M059J (cell line): ENCODE data around the gene APOL6. TPM values are rescaled to one million over a fixed set of nuclear protein-coding genes. Genes with fewer than 3 reads are reported as not detected.
"Not testable (repeated sequence)": the region's sequence is repeated elsewhere in the genome, so short reads cannot be mapped to it uniquely, and the experiment has no call there.

Source experiments
- DNase-seq: peaks from one replicate; pipeline ENCODE4 v3.0.0-alpha.2; 2012; ENCODE audit warnings: low read depth
- total RNA-seq: library from RNA; depleted of rRNA; stranded (reverse); fragments of >200 nt; shearing (Covaris generic); gene quantifications from 2 replicates; pipeline ENCODE4 v1.2.3, GENCODE V29; 2014

Gene APOL6
- total RNA-seq, 1 experiment from 2014 or later = 25.8 TPM

- no peak for DNase-seq
Observed at GRCh38 chr22:35677460-35678187, 29.4 kb downstream of the APOL6 start.

DNA sequence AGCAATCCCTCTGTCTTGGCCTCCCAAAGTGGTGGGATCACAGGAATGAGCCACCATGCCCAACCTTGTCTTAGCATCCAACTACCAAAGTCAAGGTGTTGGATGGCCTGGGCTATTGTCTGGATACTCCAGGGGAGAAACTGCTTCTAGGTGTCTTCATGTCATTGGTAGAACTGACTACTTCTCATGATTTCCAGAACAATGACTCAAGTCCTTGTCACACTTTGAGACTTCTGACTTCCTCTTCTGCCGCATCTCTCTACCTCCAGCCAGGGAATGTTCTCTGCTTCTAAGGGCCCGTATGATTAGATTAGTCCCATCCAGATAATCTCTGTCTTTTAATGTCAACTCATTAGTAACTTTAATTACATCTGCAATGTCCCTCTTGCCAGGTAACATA lies 30.6 kb downstream of the APOL6 start:
- DNase-seq = peak; percentile 4

- not testable (repeated sequence) for DNase-seq
Observed at GRCh38 chr22:35679492-35679891, 31.2 kb downstream of the APOL6 start.

DNA sequence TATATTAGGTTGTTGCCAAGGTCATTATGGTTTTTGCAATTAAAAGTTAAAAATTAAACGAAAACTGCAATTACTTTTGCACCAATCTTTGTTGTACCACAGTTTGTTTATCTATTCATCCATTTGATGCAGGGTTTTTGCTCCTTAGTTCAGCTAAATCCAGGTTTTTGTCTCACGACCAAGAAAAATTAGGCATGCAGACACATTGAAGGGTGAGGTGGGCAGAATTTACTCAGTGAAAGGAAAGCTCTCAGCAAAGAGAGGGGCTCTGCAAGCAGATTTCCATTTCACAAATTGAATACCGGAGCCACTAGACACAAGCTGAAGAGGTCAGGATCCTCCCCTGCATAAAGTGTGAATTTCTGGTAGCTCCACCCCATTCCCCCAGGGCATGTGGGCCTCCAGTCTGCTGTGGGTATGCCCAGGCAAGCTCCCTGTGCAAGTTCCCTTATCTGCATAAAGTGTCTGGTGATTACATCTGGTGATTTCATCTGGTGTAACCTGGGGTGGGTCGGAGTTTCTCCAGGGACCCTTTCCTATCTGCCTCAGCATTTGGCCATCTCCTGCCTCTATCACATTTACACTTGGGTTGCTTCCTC lies 33.3 kb downstream of the APOL6 start:
- no peak for DNase-seq

GRCh38 chr22:35683560-35683959 lies 35.3 kb downstream of the APOL6 start:
- DNase-seq = no peak

GRCh38 chr22:35684270-35684700 lies 36.0 kb downstream of the APOL6 start:
- no peak for DNase-seq

DNA sequence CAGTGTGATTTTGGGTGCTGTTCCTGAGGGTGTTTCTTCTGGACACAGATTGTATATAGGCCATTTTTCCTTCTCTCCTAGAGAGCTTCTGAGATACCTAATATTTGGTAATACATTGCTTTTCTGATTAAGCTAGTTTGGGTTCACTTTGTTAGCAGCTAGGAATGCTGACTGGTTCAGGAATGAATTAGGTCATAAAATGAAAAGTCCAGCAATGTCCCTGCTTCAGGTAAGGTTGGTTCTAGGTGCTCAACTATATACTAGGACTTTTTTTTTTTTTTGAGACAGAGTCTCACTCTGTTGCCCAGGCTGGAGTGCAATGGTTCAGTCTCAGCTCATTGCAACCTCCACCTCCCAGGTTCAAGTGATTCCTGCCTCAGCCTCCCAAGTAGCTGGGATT lies 36.5 kb downstream of the APOL6 start:
- DNase-seq = no peak

GRCh38 chr22:35685731-35686130 lies 37.5 kb downstream of the APOL6 start:
- no peak for DNase-seq

DNA sequence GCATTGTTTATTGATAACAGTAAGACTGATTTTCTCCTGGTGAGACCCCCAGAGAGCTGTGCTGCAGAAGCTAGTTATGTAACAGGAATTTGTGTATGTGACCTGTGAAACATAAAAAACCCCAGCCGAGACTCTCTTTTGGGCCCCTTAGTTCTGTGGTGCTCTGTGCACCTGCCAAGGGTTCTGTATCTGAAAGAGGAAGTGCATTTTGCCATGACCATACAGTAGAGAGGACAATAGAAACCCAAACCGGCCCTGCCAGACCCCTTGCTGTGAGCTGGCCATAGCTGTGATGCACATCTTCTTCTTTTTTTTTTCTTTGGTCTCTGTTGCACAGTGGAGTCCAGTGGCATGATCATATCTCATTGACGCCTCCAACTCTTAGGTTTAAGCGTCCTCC lies 38.1 kb downstream of the APOL6 start:
- DNase-seq = no peak

GRCh38 chr22:35687461-35687860 lies 39.2 kb downstream of the APOL6 start:
- no peak for DNase-seq

DNA sequence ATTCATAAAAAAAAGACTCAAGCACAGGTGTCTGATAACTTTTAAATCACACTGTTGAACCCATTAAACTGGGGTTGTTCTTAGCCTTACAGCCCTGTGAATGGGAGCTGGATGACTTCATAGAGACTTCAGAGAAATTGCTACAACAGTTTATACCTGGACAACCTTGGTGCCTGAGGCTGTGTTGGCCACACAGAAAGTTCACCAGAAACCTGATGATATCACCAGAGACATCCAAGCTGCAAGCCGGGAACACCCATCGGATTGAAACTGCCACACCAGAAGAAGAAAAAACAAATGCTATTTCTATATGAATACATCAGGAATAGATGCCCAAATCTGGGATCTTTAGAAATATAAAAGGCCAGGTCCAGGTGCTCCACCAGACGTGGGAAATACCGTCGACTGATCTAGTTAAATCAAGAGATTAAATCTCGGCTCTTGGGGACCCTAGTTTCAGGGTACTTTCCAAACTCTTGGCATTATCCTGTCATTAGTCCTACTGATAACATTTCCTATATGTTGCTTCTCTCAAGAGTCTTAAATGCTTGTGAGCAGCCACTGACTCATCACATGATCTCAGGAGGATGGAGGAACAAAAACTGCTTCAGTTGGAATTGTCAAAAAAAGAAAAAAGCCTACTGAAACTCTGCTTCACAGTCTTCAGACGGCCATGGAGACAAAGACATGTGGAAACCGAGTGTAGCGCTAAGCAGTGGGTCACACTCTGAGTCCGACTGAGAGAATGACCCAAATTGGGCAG lies 40.8 kb downstream of the APOL6 start:
- DNase-seq = no peak

DNA sequence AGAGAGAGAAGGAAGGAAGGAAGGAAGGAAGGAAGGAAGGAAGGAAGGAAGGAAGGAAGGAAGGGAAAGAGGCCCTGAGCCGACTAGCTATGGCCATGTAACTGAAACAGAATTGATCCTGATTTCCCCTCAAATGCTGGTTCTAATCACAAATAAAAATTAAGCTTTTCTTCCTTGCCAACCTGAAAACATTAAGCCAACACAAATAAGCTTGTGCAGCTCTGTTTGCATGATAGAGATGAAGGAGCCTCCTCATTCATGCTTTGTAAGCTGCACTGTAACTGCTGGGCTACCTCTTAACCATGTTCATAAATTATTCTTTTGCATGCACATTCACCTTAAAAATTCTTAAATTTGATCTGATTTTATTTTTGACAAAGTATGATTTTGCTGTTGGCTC lies 41.8 kb downstream of the APOL6 start:
- no peak for DNase-seq

DNA sequence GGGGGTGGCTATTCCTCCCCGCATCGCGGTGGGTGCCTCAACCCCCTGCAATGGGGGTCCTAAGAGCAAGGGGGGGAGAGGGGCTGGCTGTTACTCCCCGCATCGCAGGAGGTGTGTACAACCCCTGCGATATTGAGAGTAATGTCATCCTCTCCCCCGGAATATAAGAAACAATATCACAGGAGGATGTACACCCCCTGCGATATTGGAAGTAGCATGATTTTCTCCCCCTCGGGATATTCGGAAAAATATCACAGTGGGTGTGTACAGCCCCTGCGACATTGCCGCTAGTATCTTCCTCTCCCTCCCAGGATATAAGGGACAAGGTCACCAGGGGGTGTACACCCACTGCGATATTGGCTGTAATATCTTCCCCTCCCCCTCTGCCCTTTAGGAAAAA lies 47.0 kb downstream of the APOL6 start:
- DNase-seq = no peak

DNA sequence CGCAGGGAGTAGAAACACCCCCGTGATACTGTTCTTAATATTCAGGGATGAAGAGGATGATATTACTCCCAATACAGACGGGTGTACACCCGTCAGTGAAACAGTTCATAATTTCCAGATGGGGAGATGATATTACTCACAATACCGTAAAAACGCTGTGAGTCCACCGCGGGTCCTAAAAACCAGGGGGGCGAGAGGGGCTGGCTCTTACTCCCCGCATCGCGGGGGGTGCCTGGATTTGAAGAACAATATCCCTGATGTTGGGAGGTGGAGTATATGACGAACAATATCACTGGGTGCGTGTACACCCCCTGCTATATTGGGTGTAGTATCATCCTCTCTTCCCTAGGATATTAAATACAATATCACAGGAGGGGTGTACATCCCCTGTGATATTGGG lies 48.9 kb downstream of the APOL6 start:
- no peak for DNase-seq

GRCh38 chr22:35699852-35700251 lies 51.6 kb downstream of the APOL6 start:
- not testable (repeated sequence) for DNase-seq

DNA sequence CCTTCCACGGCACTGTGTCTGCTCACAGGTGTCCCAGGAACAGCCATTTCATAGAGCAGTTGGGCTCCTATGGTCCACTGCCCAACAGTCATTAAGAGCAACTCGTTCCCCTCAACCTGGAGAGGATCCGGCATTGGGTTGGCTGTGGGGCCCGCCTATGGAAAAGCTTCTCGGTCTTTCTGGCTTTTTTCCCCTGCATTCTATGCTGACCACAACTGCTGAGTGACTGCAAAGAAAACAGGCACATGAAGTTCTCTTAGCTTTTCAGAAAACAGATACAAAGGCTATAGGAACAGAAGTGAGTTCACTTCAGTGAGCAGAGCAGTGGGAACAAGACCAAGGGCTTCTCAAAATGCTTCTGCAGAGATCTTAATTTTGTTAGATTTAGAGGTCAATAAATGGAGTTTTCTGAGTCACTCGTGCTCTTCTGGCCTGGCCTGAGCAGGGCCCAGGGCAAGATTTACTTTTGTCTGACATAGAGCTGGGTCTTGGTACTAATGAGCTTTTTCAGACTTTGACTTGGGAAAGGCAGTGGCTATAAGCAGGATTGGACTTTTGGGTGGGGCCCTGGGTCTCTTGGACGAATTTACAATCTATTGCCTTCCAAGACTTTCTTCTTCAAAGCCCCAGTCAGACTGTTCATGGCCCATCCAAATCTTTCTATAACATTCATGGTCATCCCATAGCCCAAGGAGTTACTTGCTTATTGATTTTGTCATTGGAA lies 55.8 kb downstream of the APOL6 start:
- no peak for DNase-seq

DNA sequence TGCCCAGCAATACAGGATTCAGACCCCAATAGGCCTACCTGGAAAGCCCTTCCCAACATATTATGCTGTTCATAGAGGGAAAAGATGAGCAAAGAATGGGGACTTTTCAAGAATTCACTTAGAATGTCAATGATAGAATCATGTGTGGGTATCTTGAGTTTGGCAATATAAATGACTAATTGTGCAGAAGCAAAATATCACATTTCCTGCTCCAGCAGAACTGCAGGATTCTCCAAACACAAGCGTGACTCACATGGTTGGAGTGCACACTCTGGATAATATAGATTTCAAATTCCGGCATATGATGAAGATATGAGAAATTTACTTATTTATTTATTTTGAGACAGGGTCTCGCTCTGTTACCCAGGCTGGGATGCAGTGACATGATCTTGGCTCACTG lies 56.9 kb downstream of the APOL6 start:
- peak; percentile 51 for DNase-seq

DNA sequence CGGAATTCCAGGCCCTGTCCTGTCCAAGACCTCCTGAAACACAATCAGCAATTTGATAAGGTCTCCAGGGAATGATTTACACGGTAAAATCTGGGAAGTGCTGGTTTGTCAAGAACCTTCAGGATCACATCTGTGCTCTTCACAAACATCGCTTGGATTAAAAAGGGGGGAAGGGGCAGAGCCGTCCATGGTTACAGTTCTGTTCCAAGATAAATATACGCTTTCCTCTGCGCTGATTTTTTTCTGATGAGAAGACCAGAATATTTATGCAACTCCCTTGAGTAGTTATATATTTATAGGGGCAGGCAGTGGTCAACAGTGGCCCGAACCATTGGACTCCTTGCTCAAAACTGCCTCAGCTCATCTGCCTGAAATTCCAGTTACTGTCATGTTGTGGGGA lies 60.2 kb downstream of the APOL6 start:
- DNase-seq = no peak

DNA sequence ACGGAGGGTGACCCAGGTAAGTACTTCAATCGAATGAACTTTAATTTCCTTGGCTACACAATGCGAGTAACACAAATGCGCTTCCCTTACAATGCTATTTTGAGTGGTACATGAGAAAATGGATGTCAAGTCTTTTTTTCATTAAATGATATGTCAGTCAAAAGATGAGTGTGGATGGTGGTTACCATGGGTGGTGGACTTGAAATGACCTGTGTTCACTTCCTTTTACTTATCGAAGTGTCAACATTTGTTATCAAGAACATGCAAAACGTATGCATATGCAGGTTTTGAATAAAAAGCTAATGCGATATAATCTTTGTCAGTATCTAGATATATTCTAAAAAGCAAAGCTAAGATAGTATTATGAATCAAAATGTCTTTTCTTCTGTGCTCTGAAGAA lies 60.7 kb downstream of the APOL6 start:
- DNase-seq = no peak

DNA sequence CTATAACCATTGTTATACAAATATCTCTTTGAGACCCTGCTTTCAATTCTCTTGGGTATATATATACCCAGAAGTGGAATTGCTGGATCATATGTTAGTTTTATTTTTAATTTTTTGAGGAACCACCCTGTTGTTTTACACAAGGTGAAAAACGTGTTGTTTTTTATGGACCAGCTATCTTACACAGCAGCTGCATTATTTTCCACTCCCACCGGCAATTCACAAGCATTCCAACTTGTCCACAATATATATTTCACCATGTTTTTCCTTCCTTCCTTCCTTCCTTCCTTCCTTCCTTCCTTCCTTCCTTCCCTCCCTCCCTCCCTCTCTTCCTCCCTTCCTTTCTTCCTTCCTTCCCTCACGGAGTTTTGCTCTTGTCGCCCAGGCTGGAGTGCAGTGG lies 63.1 kb downstream of the APOL6 start:
- no peak for DNase-seq

- DNase-seq = no peak
Observed at GRCh38 chr22:35712672-35713071, 64.4 kb downstream of the APOL6 start.

DNA sequence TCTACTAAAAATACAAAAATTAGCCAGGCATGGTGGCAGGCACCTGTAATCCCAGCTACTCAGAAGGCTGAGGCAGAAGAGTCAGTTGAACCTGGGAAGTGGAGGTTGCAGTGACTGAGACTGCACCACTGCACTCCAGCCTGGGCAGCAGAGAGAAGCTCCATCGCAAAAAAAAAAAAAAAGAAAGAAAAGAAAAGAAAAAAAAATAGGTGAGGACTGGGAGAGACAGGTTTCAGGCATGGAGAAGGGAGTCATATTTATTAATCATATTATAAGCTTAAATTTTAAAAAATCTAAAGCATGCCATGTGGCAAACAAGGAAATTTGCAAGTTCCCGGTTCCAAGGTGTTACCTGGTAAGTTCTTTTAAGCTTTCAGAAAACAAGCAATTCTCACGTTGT lies 69.3 kb downstream of the APOL6 start, which contains the start of gene APOL5:
Gene APOL5 (plus strand): TSS at position 301 of the 400 bp plus-strand sequence. CDS start 0 bp downstream, at position 301.
- DNase-seq = no peak
